CD4-positive, alpha-beta T cell treated with Interleukin-1 beta for 1 hour (primary cell): ENCODE measurements around the gene RPS6KB2.
"Not testable (repeated sequence)": the region's sequence is repeated elsewhere in the genome, so short reads cannot be mapped to it uniquely, and the experiment has no call there.

ENCODE experiments used
- DNase-seq, 2 donors: peaks; one replicate each; pipeline ENCODE4 v3.0.0-alpha.2; 2020 to 2022

The RPS6KB2 gene

GRCh38 chr11:67410984-67411784 lies 17.1 kb upstream of the RPS6KB2 start:
- no peak for DNase-seq

- DNase-seq = no peak
Measured at GRCh38 chr11:67411785-67412152, 16.5 kb upstream of the RPS6KB2 start.

- no peak for DNase-seq
Measured at GRCh38 chr11:67412495-67413179, 15.7 kb upstream of the RPS6KB2 start.

GRCh38 chr11:67413266-67413849 lies 14.9 kb upstream of the RPS6KB2 start:
- no peak for DNase-seq

- no peak for DNase-seq
Measured at GRCh38 chr11:67415501-67416304, 12.6 kb upstream of the RPS6KB2 start, which contains the start of gene CARNS1. Gene CARNS1 (plus strand): TSS chr11:67415678. CDS start chr11:67416200, 522 bp downstream.

- peak; percentile 87 to 88 for DNase-seq
Measured at GRCh38 chr11:67416416-67417335, 11.6 kb upstream of the RPS6KB2 start.

- no peak for DNase-seq
Measured at GRCh38 chr11:67417425-67417824, 10.9 kb upstream of the RPS6KB2 start.

GRCh38 chr11:67418476-67419281 lies 9.6 kb upstream of the RPS6KB2 start:
- peak; percentile 44 to 70 for DNase-seq

GRCh38 chr11:67419325-67420049 lies 8.8 kb upstream of the RPS6KB2 start:
- no peak for DNase-seq

- DNase-seq = no peak
Measured at GRCh38 chr11:67420147-67420645, 8.1 kb upstream of the RPS6KB2 start.

GRCh38 chr11:67420646-67421429 lies 7.5 kb upstream of the RPS6KB2 start:
- DNase-seq = peak; percentile 97 to 98

- no peak for DNase-seq
Measured at GRCh38 chr11:67421430-67422031, 6.8 kb upstream of the RPS6KB2 start.

GRCh38 chr11:67422891-67423290 lies 5.4 kb upstream of the RPS6KB2 start:
- no peak for DNase-seq

- no peak for DNase-seq
Measured at GRCh38 chr11:67423466-67423865, 4.8 kb upstream of the RPS6KB2 start.

GRCh38 chr11:67423891-67424613 lies 4.2 kb upstream of the RPS6KB2 start:
- no peak for DNase-seq

- DNase-seq = not testable (repeated sequence)
Measured at GRCh38 chr11:67427364-67427859, 882 bp upstream of the RPS6KB2 start.

- DNase-seq = no peak
Measured at GRCh38 chr11:67429038-67429668, 859 bp downstream of the RPS6KB2 start.
